ENCODE measurements around the gene HK3.
A peak's percentile ranks its signal among the peaks of the same experiment; 100 is the strongest.

The HK3 gene

DNA sequence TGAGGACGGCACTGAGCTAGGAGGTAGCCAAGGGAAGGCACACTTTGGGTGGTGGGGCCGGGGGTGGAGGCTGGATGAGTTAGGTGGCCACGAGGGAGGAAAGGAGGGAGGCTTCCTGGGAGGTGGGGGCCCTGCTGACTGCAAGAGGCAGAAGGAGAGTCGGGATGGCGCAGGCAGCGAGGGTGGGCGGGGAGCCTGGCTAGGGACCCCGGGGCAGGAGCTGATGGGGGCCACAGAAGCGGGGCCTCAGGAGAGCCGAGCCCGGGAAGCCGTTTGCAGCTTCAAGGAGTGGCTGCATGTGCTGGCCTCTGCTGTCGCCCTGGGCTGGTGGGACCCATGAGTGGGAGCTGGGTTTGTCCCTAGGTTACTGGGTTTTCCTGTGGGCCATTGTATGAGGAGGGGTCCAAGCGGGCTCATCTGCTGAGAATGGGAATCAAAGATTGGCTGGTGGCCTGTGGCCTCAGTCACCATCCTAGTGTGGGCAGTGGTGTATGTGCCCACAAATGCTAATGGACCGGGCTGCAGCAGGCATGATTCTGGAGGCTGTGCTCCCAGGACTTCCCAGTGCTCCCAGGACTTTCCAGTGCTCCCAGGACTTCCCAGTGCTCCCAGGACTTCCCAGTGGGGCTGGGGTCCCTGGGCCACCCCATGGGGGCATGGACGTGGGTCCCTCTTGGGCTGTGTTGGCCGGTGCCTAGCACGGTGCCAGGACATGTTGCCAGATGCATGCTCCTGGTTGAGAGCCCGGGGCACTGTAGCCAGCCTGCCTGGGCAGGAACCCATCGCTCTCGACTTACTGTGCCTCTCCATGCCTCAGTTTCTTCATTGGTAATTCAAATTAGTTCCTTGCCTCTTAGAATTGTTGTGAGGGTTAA is 48.5 kb downstream of the HK3 start:
- no peak for DNase-seq (ENCODE audit: low read depth in 3 of 3)

DNA sequence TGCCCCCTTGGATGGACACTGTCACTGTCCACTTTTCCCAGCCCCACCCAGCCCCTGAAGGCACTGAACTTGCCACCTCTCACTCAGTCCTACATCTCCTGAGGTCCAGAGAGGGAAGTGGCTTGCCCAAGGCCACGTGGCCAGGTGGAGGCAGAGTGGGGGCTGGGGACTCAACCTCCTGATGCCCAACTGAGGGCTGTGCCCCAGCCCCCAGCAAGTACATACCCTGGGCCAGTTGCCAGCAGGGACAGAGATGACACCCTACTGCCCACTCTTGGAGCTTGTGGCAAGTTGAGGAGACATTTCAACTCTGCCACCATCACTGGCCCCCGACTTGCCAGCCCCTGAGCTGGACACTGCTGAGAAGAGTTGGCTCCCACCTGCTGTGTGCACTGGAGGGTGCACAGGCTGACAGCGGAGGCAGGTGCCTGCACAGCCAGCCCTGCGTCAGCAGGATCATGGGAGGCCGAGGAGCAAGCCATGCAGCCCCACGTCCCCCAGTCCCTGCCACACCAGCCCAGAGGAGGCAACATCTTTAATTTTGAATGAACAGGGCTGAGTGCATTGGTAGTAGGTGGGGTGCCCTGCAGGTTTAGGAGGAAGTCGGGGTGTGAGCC is 49.4 kb downstream of the HK3 start:
- DNase-seq (ENCODE audit: low read depth in 3 of 3), result no peak

DNA sequence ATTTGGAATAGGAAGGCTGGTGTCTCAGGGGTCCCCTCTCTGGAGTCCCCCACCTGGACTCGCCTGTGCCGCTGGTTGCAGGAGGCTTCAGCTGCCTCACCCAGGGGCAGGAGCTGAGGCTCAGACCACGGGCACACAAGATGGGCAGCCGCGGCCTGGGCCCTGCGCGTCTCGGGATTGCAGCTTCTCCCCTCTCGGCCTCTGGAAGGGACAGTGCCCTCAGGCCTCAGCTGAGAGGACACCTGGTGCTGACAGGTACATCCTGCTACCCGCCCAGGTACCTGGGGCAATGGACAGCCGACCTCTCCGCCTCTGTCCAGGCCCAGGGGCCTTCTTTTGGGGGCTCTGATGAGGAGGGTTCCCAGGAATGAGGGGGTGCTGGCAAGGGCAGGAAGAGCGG is 50.5 kb downstream of the HK3 start:
- no peak for DNase-seq (ENCODE audit: low read depth in 3 of 3)

DNA sequence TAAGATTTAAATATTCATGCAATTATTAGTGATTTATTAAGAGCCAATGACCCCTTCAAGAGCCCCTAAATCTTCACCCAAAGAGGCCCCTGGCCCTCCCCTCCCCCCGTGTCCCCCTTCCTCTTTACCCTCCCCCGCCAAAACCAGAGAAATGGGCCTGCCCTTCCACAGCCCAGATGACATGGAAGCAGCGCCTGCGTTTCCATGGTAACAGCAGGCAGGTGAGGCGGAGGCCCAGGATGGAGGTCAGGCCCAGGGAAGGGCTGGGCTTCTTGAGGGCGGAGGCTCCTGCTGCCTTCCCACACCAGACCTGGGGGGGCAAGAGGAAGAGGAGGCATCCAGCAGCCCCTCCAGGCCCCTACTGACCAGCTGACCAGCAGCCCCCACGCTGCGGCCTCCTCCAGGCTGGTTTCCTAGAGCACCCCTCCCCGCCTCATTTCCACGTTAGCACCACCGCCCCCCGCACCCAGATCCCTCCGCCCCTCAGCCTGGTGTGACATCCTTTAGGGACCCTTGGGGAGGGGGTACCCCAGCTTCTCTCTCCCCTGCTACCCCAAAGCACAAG is 51.3 kb downstream of the HK3 start:
- no peak for DNase-seq (ENCODE audit: low read depth in 3 of 3)

DNA sequence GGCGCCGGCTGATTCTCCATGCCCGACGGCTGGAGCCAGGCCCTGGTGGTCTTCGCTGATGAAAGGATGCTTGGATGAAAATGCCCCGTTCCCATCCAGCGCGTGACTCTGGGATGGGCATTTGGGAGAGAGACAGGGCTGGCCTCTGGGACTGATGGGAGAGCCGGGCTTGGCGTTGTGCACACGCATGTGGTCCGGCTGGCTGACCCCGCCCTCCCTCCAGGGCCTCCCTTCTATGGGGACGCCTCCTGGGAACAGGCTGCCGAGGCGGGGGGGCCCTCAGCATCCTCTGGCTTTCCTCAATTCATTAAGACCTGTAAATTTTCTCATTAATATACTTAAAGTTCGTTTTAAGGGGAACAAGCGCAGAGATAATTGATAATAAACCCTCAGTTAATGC is 52.0 kb downstream of the HK3 start:
- no peak for DNase-seq (ENCODE audit: low read depth in 3 of 3)

DNA sequence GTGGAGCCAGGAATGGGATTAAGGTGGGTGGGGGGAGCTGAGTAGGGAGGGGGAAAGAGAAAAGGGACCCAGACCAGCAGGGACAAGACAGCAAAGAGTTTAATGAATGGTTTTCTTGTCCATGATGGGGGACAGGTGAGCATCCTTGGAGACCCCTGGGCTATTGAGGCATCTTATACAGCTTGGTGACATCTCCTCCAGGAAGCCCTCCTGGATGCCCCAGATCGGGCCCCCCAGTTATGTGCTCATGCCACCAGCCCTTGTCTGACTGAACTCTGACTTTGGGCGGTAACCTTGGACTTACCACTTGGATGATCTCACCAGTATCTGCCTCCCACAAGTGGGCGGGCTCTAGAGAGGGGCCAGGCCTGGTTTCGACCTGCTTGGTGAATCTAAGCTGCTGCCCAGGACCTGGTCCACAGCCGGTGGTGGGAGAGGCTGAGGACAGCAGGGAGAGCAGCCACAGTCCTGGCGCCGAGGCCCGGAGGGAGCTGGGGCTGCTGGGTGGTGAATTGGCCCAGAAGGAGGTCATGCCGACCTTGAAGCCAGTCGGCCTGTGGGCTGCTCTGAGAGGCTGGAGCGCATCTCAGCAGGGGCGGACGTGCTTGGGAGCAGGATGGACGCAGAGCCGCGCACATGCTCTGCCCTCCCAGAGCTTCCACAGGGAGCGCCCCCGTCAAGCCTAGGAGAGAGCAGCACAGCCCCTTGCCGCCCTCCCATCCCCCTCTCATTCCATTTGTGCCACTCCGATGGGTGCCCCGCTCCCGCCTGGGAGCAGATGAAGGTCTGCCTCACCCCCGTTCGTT is 52.6 kb downstream of the HK3 start:
- DNase-seq (ENCODE audit: low read depth in 3 of 3), result no peak

DNA sequence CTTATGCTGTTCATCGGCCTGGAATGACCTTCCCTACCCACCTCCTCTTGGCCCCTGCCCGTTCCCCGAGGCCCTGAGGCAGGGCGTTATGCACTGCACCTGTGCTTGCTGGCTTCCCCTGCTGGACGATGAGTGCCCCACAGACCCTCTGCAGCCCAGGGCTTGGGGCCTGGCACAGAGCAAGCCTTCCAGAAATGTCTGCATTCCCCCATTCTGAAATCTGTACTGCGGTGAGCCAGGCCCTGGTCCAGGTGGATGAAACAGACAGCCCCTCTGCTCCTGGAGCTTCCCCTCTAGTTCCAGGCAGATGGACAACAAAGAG is 53.8 kb downstream of the HK3 start:
- no peak for DNase-seq (ENCODE audit: low read depth in 3 of 3)

DNA sequence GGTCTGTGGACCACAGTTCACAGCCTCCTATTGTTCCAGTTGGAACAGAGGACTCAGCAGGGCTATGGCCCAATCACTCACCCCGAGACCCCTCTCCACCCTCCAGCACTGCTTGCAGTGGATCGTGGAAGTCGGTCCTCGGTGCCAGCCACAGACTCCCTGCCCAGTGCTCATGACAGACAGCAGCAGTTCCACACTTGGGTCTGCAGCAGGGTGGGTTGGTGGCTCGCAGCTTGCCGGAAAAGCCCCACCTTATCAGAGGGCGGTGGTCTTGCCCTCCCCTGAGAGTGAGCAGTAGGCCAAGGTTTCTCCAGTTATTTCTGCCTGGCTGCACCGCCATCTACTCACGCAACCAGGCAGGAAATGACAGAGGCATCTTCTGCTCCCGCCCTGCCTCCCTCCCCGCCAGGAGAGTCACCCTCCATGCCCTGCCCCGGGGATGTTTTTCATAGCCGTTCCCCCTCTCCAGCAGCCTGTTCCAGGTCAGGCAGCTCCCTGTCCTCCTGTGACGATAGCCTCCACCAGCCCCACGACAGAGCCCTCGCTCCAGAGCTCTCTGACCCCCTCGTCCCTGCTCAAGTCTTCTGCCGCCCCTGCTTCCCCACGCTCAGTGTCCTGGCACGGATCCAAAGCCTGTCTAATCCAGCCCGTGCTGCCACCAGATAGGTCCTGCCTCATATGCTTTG is 54.3 kb downstream of the HK3 start:
- no peak for DNase-seq (ENCODE audit: low read depth in 3 of 3)

DNA sequence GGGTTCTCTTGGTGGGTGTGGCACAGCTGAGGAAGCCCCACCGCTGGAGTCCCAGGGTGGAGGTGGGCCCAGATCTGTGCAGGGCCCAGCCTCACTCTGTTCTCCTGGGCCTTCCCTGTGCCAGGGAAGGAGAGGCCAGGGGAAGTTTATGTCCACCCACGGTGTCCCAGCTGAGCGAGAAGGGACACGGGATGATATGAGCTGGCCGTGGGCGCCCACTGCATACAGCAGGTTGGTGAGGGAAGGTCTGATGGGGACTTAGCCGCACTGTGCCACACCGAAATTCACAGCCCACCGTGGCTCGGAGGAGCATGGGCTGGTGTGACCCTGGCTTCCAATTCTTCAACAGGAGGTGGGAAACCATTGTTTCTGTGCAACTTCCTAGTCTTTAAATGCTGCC is 54.9 kb downstream of the HK3 start:
- DNase-seq (ENCODE audit: low read depth in 3 of 3), result no peak

DNA sequence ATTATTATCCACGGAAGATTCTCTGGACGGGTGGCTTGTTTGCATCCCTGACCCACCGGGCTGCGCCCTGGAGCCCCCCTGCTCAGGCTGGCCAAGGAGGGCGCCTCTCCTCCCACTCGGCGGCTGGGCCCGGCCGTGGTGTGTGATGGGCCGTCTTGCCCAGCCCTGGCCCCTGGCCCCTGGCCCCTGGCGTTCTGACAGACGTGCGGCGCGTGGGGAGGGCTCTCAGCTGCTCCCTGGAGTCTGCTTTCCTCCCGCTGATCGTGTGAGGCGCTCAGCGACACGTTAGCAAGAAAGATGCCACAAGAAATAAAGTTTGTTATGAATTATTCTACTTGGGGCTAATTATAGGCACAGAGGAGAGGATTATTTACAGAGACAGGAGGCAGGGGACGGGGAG is 55.5 kb downstream of the HK3 start:
- DNase-seq (ENCODE audit: low read depth in 3 of 3), result no peak

DNA sequence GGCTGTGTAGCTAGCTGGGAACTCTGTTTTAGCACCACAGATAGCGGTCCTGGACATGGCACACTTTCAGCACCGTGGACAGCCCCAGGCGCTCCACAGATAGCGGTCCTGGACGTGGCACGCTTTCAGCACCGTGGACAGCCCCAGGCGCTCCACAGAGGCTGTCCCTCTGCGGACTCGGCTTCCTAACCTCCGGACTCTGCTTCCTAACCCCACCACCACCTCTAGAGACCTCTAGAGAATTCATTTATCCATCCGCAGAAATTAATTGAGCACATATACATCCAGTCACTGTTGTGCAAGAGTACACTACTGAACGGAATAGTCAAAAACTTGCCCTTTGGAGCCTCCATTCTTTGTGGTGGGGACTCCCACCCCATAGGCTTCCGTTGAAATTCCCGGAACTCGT is 61.4 kb downstream of the HK3 start:
- peak; percentile 43 to 74 (median 43) for DNase-seq (ENCODE audit: low read depth in 3 of 3)

DNA sequence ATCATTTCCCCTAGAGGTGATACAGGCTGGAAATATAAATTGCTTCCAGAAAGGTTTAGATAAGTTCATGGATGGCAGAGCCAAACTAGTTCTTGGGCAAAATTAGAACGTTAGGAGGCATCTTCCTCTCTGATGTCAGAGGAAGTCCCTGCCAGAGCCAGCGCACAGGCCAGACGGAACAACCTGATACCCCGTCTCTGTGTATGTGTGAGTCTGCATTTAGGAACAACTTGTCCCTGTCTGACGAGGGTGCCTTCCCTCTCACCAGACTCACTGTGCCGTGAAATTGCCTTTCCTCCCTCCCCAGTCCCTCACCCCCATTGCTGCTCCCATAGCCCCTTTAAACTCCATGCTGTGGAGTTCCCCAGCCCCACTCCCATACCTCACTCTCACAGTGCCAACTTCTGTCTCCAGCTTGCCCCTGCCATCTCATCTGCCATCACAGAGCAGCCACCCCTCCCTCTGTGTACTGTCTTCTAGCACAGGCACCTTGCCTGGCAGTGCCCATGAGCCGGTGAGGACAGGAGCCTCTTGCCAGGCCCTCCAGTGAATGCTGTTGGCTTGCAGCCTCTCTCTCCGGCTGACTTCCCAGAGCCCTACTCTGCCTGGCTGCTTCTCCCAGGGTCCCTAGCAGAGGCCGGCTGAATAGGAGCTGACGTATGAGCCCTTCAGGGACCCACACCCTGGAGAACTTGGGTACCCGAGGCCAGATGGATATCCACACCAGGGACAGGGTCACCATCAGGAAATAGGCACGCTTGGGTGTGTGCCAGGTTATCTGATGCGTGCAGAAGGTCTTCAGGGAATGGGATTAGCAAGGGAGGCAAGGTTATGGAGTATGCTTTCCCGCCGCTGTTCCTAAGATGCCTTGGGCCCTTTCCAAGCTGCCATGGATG is 62.1 kb downstream of the HK3 start:
- no peak for DNase-seq (ENCODE audit: low read depth in 3 of 3)

DNA sequence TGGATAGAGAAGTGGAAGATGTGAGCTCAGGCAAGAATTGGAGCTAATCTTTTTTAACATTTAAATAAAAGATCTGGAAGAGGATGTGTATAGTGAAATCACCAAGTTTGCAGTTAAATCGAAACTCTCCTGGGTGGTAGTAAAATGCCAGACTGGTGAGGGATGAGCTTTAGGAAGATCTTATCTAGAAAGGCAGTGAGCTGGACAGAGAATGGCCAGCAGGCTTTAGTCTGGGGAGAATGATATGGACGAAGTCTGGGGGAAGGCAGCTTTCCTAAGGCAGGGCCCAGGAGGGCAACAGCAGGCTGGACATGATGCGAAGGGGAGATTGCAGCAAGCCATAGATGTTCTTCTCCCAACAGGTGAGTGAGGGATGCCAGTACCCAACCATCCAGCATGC is 63.2 kb downstream of the HK3 start:
- DNase-seq (ENCODE audit: low read depth in 3 of 3), result no peak

DNA sequence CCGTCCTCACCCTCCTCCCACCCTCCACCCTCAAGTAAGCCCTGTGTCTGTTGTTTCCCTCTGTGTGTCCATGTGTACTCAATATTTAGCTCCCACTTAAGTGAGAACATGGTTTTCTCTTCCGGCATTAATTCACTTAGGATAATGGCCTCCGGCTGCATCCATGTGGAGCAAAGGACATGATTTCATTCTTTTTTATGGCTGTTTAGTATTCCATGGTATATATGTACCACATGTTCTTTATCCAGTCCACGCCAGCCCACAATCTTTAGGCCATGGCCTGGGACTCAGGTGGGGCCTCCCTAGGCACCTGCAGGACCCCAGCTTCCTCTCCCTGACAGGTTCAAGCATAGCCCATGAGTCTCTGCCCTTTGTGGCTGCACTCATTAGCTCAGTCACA is 65.9 kb downstream of the HK3 start:
- DNase-seq (ENCODE audit: low read depth in 3 of 3), result no peak

DNA sequence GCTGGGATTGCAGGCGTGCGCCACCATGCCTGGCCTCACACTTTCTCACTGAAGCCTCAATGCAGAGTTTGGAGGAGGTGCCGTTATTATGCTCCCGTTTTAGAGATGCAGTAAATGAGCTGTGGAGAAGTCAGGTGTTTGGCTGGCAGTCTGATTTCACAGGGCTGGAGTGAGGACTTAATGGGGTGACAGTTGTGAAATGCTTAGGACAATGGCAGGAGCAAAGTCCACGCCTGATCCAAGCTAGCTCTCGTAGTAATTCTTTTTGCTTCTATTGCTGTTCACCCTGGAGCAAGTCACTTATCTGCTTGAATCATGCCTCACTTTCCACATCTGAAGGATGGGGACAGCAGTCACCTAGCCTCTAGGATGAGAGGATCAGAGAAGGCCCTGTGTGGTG is 67.0 kb downstream of the HK3 start:
- no peak for DNase-seq (ENCODE audit: low read depth in 3 of 3)

DNA sequence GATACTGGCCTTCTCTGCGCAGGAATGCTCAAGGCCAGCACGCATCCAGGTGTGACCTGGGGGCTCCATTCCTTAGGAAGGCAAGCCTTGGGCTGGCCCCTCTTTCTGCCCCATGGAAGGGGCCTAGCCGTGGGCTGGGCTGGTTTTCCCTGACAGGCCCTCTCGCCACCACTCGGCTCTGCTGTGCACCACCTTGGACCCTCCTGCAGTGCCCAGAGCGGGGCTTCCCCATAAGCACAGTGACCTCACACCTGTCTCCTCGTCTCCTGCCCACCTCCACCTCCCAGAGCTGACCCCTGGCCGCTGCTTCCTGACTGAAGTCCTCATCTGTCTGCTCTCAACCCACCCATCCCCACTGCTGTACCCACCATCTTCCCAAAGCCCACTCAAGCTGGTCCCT is 67.7 kb downstream of the HK3 start:
- no peak for DNase-seq (ENCODE audit: low read depth in 3 of 3)

DNA sequence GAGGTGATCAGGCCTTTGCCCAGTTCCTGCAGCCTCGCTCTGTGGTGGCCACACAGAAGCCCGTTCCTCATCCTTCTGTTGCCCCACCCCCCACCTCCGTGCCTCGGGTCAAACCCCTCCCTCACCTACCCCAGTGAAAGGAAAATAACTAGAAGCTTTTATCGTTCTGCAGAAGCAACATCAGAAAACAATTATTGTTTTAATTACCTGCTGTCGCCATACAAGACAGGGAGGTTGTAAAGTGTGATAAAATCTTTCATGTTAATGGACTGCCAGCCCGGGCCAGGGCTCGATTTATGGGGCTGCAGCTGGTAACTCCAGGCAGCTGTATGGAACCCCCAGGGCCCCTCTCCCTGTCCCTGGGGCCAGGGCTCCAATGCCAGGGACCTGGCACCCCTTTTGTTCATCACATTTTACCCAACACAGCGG is 68.1 kb downstream of the HK3 start:
- no peak for DNase-seq (ENCODE audit: low read depth in 3 of 3)

Data from stimulated activated CD4-positive, alpha-beta T cell treated with anti-CD3 and anti-CD28 coated beads, TNF-alpha, amount 100 ng/mL, for 24 hours (primary cell).